HuH-7 (cell line): ENCODE measurements around the gene PRAMEF5.
"Not testable (repeated sequence)": the region's sequence is repeated elsewhere in the genome, so short reads cannot be mapped to it uniquely, and the experiment has no call there.

ENCODE experiments used
- DNase-seq: peaks from one replicate; pipeline ENCODE4 v3.0.0; 2011; ENCODE audit warnings: low spot score

PRAMEF5 gene

GRCh38 chr1:13253898-13254297, at the start of gene PRAMEF5:
TSS of gene PRAMEF5 (plus strand) at chr1:13254198. CDS start at chr1:13259269, 5,071 bp downstream.
- DNase-seq = not testable (repeated sequence)

- DNase-seq = not testable (repeated sequence)
These were observed 45.3 kb upstream of the PRAMEF5 start for GRCh38 chr1:13208712-13209111.

- not testable (repeated sequence) for DNase-seq
These were observed 37.4 kb upstream of the PRAMEF5 start for GRCh38 chr1:13216619-13217018.

GRCh38 chr1:13219203-13219602, 34.8 kb upstream of the PRAMEF5 start:
- not testable (repeated sequence) for DNase-seq

GRCh38 chr1:13222788-13223187, 31.2 kb upstream of the PRAMEF5 start:
- DNase-seq = not testable (repeated sequence)

- no peak for DNase-seq
These were observed 29.4 kb upstream of the PRAMEF5 start for GRCh38 chr1:13224480-13225060.

- DNase-seq = not testable (repeated sequence)
These were observed 28.3 kb upstream of the PRAMEF5 start, which contains the start of gene PRAMEF18 for GRCh38 chr1:13225675-13226204. TSS of gene PRAMEF18 (minus strand) at chr1:13226154. CDS start at chr1:13226106, 48 bp downstream.

GRCh38 chr1:13227271-13228055, 26.5 kb upstream of the PRAMEF5 start:
- not testable (repeated sequence) for DNase-seq

- DNase-seq = no peak
These were observed 25.6 kb upstream of the PRAMEF5 start for GRCh38 chr1:13228343-13228781.

GRCh38 chr1:13230096-13230495, 23.9 kb upstream of the PRAMEF5 start:
- not testable (repeated sequence) for DNase-seq

- not testable (repeated sequence) for DNase-seq
These were observed 23.4 kb upstream of the PRAMEF5 start for GRCh38 chr1:13230601-13231000.

- DNase-seq = not testable (repeated sequence)
These were observed 22.8 kb upstream of the PRAMEF5 start for GRCh38 chr1:13231061-13231750.

GRCh38 chr1:13232056-13232455, 21.9 kb upstream of the PRAMEF5 start:
- DNase-seq = not testable (repeated sequence)

- not testable (repeated sequence) for DNase-seq
These were observed 19.9 kb upstream of the PRAMEF5 start for GRCh38 chr1:13234057-13234456.

GRCh38 chr1:13237572-13237971, 16.4 kb upstream of the PRAMEF5 start:
- DNase-seq = not testable (repeated sequence)

- DNase-seq = not testable (repeated sequence)
These were observed 14.4 kb upstream of the PRAMEF5 start for GRCh38 chr1:13239633-13240032.

GRCh38 chr1:13243536-13244263, 10.3 kb upstream of the PRAMEF5 start:
- not testable (repeated sequence) for DNase-seq

GRCh38 chr1:13245841-13246553, 8.0 kb upstream of the PRAMEF5 start:
- DNase-seq = not testable (repeated sequence)

- DNase-seq = not testable (repeated sequence)
These were observed 7.5 kb upstream of the PRAMEF5 start for GRCh38 chr1:13246554-13246871.

GRCh38 chr1:13247122-13247521, 6.9 kb upstream of the PRAMEF5 start:
- not testable (repeated sequence) for DNase-seq

GRCh38 chr1:13265124-13265523, 11.1 kb downstream of the PRAMEF5 start:
- DNase-seq = not testable (repeated sequence)
